ENCODE measurements around the gene SST. TPM values are rescaled to one million over a fixed set of nuclear protein-coding genes. Genes with fewer than 3 reads are reported as not detected.

Gene SST
- total and polyA plus RNA-seq, 2 of the 13 experiments (the other 11 are each of a cell fraction or from before 2014, with no cell fraction given): not detected

Other genes with a start within 250 kb of the SST start
- not detected in 2 replicates for gene RTP2, start 32.2 kb upstream of the SST start, total RNA-seq (2016; rRNA removed; fragmentation: Illumina TruSeq; extraction: Trizol)
- not detected in 2 replicates for gene RTP2, start 32.2 kb upstream of the SST start, polyA plus RNA-seq (2011; rRNA removed)
- gene BCL6, start 75.1 kb upstream of the SST start, total RNA-seq (2016; rRNA removed; fragmentation: Illumina TruSeq; extraction: Trizol): 20.3 and 21.2 TPM in 2 replicates
- 53.7 and 67.5 TPM in 2 replicates for gene BCL6, start 75.1 kb upstream of the SST start, polyA plus RNA-seq (2011; rRNA removed)

Measured in HepG2 (cell line).